Measurements from ENCODE around the gene MRFAP1L1. TPM values are rescaled to one million over a fixed set of nuclear protein-coding genes. Genes with fewer than 3 reads are reported as not detected.
A peak's percentile ranks its signal among the peaks of the same experiment; 100 is the strongest.

Gene MRFAP1L1
- total RNA-seq, 1 donor from 2014 or later, result 141 TPM

- peaks cover 19% of the 10 kb centered on the region for H3K4me1 Mint-ChIP-seq
These were observed 22.1 kb upstream of the MRFAP1L1 start for GRCh38 chr4:6731780-6732179.

DNA sequence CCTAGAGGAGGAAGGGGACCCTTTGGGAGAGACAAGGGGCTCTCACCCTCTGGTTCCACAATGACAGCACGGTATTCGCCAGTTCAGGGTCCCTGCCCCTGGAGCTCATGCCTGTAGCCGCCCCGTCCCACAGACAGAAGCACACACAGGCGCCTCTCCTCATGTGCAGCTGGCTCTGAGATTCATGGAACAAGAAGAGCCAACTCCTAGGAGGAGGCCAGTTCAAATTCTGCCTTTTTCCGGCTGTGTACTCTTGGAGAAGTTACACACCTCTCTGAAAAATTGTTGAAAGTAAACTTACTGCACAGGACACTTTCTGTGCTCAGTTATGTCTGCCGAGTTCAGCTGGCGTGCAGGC, 21.6 kb upstream of the MRFAP1L1 start:
- H3K79me2 ChIP-seq (ENCODE audit: low read depth), result no peaks in the 10 kb centered on the region
- no peak overlapping the region for H3K4me3 Mint-ChIP-seq
- DNase-seq (ENCODE audit: low spot score), result no peak
- H3K9me3 ChIP-seq (ENCODE audit: low read depth), result no peaks in the 10 kb centered on the region
- peaks cover 20% of the 10 kb centered on the region for H3K27me3 Mint-ChIP-seq (ENCODE audit: insufficient read depth, low read depth)
- H3F3A ChIP-seq (ENCODE audit: low read depth), result peaks cover 14% of the 10 kb centered on the region
- H3K27ac Mint-ChIP-seq, result no peak overlapping the region
- no peaks in the 10 kb centered on the region for H4K20me1 ChIP-seq (ENCODE audit: low read depth)
- no peaks in the 10 kb centered on the region for H3K9me3 Mint-ChIP-seq
- H3K4me2 ChIP-seq, result no peak overlapping the region
- H3K4me1 ChIP-seq, result peaks cover 7% of the 10 kb centered on the region
- H3K36me3 Mint-ChIP-seq, result no peaks in the 10 kb centered on the region
- H3K4me3 ChIP-seq, result no peak overlapping the region
- no peak overlapping the region for H2AFZ ChIP-seq (replicated peaks)
- H3K9ac ChIP-seq, result no peak overlapping the region
- no peaks in the 10 kb centered on the region for H3K27me3 ChIP-seq
- no peak overlapping the region for H3K27ac ChIP-seq
- H3K4me1 Mint-ChIP-seq, result peaks cover 22% of the 10 kb centered on the region
- TF ChIP-seq, protein P1, sequence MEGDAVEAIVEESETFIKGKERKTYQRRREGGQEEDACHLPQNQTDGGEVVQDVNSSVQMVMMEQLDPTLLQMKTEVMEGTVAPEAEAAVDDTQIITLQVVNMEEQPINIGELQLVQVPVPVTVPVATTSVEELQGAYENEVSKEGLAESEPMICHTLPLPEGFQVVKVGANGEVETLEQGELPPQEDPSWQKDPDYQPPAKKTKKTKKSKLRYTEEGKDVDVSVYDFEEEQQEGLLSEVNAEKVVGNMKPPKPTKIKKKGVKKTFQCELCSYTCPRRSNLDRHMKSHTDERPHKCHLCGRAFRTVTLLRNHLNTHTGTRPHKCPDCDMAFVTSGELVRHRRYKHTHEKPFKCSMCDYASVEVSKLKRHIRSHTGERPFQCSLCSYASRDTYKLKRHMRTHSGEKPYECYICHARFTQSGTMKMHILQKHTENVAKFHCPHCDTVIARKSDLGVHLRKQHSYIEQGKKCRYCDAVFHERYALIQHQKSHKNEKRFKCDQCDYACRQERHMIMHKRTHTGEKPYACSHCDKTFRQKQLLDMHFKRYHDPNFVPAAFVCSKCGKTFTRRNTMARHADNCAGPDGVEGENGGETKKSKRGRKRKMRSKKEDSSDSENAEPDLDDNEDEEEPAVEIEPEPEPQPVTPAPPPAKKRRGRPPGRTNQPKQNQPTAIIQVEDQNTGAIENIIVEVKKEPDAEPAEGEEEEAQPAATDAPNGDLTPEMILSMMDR (IDR thresholded peaks at IDR 0.05), result no peak
- no peak for TF ChIP-seq EZH2 (IDR thresholded peaks at IDR 0.05)
- TF ChIP-seq EZH2phosphoT487 (IDR thresholded peaks at IDR 0.05), result no peak
- no peaks in the 10 kb centered on the region for H3K36me3 ChIP-seq

More at GRCh38 chr4:6731780-6732179, 22.1 kb upstream of the MRFAP1L1 start:
- Mint-ChIP-seq H3K4me3 (no peak overlapping the region), H3K36me3 (no peaks in the 10 kb centered on the region), H3K27ac (peak overlapping the region; percentile 11), H3K27me3 (ENCODE audit: insufficient read depth, low read depth) (peaks cover 20% of the 10 kb centered on the region), H3K9me3 (no peaks in the 10 kb centered on the region)
- no peaks in the 10 kb centered on the region for H3K27me3 ChIP-seq
- H3K4me1 ChIP-seq, result peaks cover 4% of the 10 kb centered on the region
- H3K36me3 ChIP-seq, result no peaks in the 10 kb centered on the region
- H2AFZ ChIP-seq (replicated peaks), result no peak overlapping the region
- H3K4me2 ChIP-seq, result no peak overlapping the region
- H4K20me1 ChIP-seq (ENCODE audit: low read depth), result no peaks in the 10 kb centered on the region
- H3K9ac ChIP-seq, result no peak overlapping the region
- no peaks in the 10 kb centered on the region for H3K79me2 ChIP-seq (ENCODE audit: low read depth)
- no peak overlapping the region for H3K27ac ChIP-seq
- peaks cover 9% of the 10 kb centered on the region for H3F3A ChIP-seq (ENCODE audit: low read depth)
- no peaks in the 10 kb centered on the region for H3K9me3 ChIP-seq (ENCODE audit: low read depth)
- no peak for DNase-seq (ENCODE audit: low spot score)
- H3K4me3 ChIP-seq, result no peak overlapping the region
- TF ChIP-seq, protein P1 (IDR thresholded peaks at IDR 0.05), result no peak
- TF ChIP-seq EZH2 (IDR thresholded peaks at IDR 0.05) (no peak), EZH2phosphoT487 (IDR thresholded peaks at IDR 0.05) (no peak)

GRCh38 chr4:6730603-6731317, 21.1 kb upstream of the MRFAP1L1 start:
- H3K9ac ChIP-seq, result no peak overlapping the region
- H4K20me1 ChIP-seq (ENCODE audit: low read depth), result no peaks in the 10 kb centered on the region
- H2AFZ ChIP-seq (replicated peaks), result no peak overlapping the region
- Mint-ChIP-seq H3K27ac (no peak overlapping the region), H3K4me3 (no peak overlapping the region), H3K36me3 (no peaks in the 10 kb centered on the region), H3K27me3 (ENCODE audit: insufficient read depth, low read depth) (peaks cover 20% of the 10 kb centered on the region), H3K9me3 (no peaks in the 10 kb centered on the region), H3K4me1 (peaks cover 22% of the 10 kb centered on the region)
- H3K4me1 ChIP-seq, result peaks cover 7% of the 10 kb centered on the region
- no peaks in the 10 kb centered on the region for H3K79me2 ChIP-seq (ENCODE audit: low read depth)
- no peaks in the 10 kb centered on the region for H3K36me3 ChIP-seq
- H3F3A ChIP-seq (ENCODE audit: low read depth), result peaks cover 19% of the 10 kb centered on the region
- no peak overlapping the region for H3K4me3 ChIP-seq
- H3K9me3 ChIP-seq (ENCODE audit: low read depth), result no peaks in the 10 kb centered on the region
- DNase-seq (ENCODE audit: low spot score), result no peak
- no peaks in the 10 kb centered on the region for H3K27me3 ChIP-seq
- H3K27ac ChIP-seq, result no peak overlapping the region
- TF ChIP-seq EZH2phosphoT487 (IDR thresholded peaks at IDR 0.05), result no peak
- TF ChIP-seq, protein P1 (IDR thresholded peaks at IDR 0.05), result no peak
- TF ChIP-seq EZH2 (IDR thresholded peaks at IDR 0.05), result no peak
- no peak overlapping the region for H3K4me2 ChIP-seq

Data from neural progenitor cell (in vitro differentiated cells).